ENCODE data around the gene KCNB1.

GRCh38 chr20:49324306-49324705 is 158.2 kb downstream of the KCNB1 start:
- TF ChIP-seq CTCF (IDR thresholded peaks at IDR 0.05; ENCODE audit: low read depth, low read length) = no peak
- no peak for TF ChIP-seq POLR2A (IDR thresholded peaks at IDR 0.05; ENCODE audit: extremely low read depth, insufficient read length)

Measured in NB4 (cell line).